ENCODE results near the gene NRTN. TPM values are rescaled to one million over a fixed set of nuclear protein-coding genes. Genes with fewer than 3 reads are reported as not detected.
A peak's percentile ranks its signal among the peaks of the same experiment; 100 is the strongest.

NRTN gene
- total and polyA plus RNA-seq, 7 experiments from 2014 or later: 0.19 to 1.0 (median 0.66) TPM; not detected in 1

- Mint-ChIP-seq H3K4me3 (peak overlapping the region in 9 of 10 donors; percentile 16 to 95 (median 58)), H3K36me3 (no peaks in the 10 kb centered on the region), H3K27ac (peak overlapping the region in 4 of 9 donors; percentile 37 to 77 (median 51)), H3K27me3 (peaks cover 0 to 10% (median 0%) of the 10 kb centered on the region in 5 donors), H3K4me1 (peaks cover 5 to 19% (median 10%) of the 10 kb centered on the region in 7 donors), H3K9me3 (peaks cover 0 to 1% (median 0%) of the 10 kb centered on the region in 11 donors)
- ChIA-PET CTCF (interaction anchor here (1.3 kb wide), 1 partner anchor 9 kb away, joined by 4 read pairs; the partner anchor contains the start of gene FUT6), POLR2A (interaction anchor here (2.6 to 3.5 kb wide), 3 partner anchors 26 to 74 kb away, joined by 22 to 43 read pairs (median 26); partner anchors contain the start of genes DUS3L, NDUFA11, NRTN and VMAC)
- ATAC-seq: no peak
- no peak for DNase-seq
- H3K36me3 ChIP-seq (ENCODE audit: control insufficient read depth in 2 of 3, insufficient read depth in 3 of 3, low read length in 3 of 3): no peaks in the 10 kb centered on the region
- no peak overlapping the region for H3K4me3 ChIP-seq (ENCODE audit: low read length)
- peaks cover 10 to 17% of the 10 kb centered on the region in 2 donors for H3K4me1 ChIP-seq (ENCODE audit: control insufficient read depth in 2 of 2, insufficient read depth in 2 of 2, low read length in 2 of 2)
- intact Hi-C loops (cut with micrococcal nuclease): loop anchor here in 1 of 2 donors (2.0 to 5.0 kb wide), 2 partner anchors 133 to 533 kb away; partner anchors contain the start of gene CLPP
- no peaks in the 10 kb centered on the region for H3K9me3 ChIP-seq (ENCODE audit: control insufficient read depth in 2 of 3, low read length in 3 of 3)
- H3K27ac ChIP-seq (ENCODE audit: low read depth, low read length): no peak overlapping the region
- no peaks in the 10 kb centered on the region for H3K27me3 ChIP-seq (ENCODE audit: control insufficient read depth in 2 of 2, insufficient read depth in 2 of 2, low read length in 2 of 2)
Measured at GRCh38 chr19:5829567-5830310, 24.9 kb downstream of the NRTN start.

DNA sequence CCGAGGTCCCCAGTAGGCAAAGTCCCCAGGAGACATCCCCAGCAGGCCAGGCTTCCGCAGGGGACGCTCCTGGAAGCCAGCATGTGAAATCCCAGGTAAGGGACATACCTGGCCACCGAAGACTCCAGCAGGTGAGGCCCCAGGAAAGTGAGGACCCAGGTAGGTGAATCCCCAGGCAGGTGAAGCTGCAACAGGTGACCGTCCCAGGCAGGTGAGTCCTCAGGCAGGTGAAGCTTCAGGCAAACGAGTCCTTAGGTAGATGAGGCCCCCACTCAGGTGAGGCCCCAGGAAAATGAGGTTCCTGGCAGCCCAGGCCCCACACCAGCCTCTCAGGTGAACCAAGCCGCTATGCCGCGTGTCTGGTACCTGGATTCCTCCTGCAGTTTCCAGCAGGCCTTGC, 26.3 kb downstream of the NRTN start:
- Histone ChIP-seq H3K4me1 (ENCODE audit: control insufficient read depth in 2 of 2, insufficient read depth in 2 of 2, low read length in 2 of 2) (peaks cover 10 to 17% of the 10 kb centered on the region in 2 donors), H3K36me3 (ENCODE audit: control insufficient read depth in 2 of 3, insufficient read depth in 3 of 3, low read length in 3 of 3) (no peaks in the 10 kb centered on the region), H3K27me3 (ENCODE audit: control insufficient read depth in 2 of 2, insufficient read depth in 2 of 2, low read length in 2 of 2) (no peaks in the 10 kb centered on the region), H3K4me3 (ENCODE audit: low read length) (no peak overlapping the region), H3K9me3 (ENCODE audit: control insufficient read depth in 2 of 3, low read length in 3 of 3) (no peaks in the 10 kb centered on the region), H3K27ac (ENCODE audit: low read depth, low read length) (no peak overlapping the region)
- Mint-ChIP-seq H3K4me1 (peaks cover 5 to 19% (median 10%) of the 10 kb centered on the region in 7 donors), H3K27ac (no peak overlapping the region), H3K36me3 (no peaks in the 10 kb centered on the region), H3K4me3 (peak overlapping the region in 1 of 10 donors; percentile 7), H3K9me3 (peaks cover 0 to 1% (median 0%) of the 10 kb centered on the region in 11 donors), H3K27me3 (peaks cover 0 to 10% (median 0%) of the 10 kb centered on the region in 5 donors)
- ChIA-PET CTCF (no interaction called here), POLR2A (no interaction called here)
- ATAC-seq (no peak), DNase-seq (no peak)
- intact Hi-C loops (cut with micrococcal nuclease): no loop called here

- POLR2A ChIA-PET: no interaction called here
- H3K4me1 Mint-ChIP-seq: peaks cover 3 to 14% (median 6%) of the 10 kb centered on the region in 7 donors
- Histone ChIP-seq H3K27me3 (ENCODE audit: control insufficient read depth in 2 of 2, insufficient read depth in 2 of 2, low read length in 2 of 2) (no peaks in the 10 kb centered on the region), H3K36me3 (ENCODE audit: control insufficient read depth in 2 of 3, insufficient read depth in 3 of 3, low read length in 3 of 3) (no peaks in the 10 kb centered on the region), H3K4me3 (ENCODE audit: low read length) (no peak overlapping the region), H3K4me1 (ENCODE audit: control insufficient read depth in 2 of 2, insufficient read depth in 2 of 2, low read length in 2 of 2) (peaks cover 10 to 11% of the 10 kb centered on the region in 2 donors), H3K9me3 (ENCODE audit: control insufficient read depth in 2 of 3, low read length in 3 of 3) (no peaks in the 10 kb centered on the region), H3K27ac (ENCODE audit: low read depth, low read length) (no peak overlapping the region)
- intact Hi-C loops (cut with micrococcal nuclease): no loop called here
- peak overlapping the region in 1 of 9 donors; percentile 58 for H3K27ac Mint-ChIP-seq
- CTCF ChIA-PET: no interaction called here
- DNase-seq (no peak), ATAC-seq (no peak)
- no peak overlapping the region for H3K4me3 Mint-ChIP-seq
- H3K9me3 Mint-ChIP-seq: peaks cover 0 to under 1% (median 0%) of the 10 kb centered on the region in 11 donors
- H3K36me3 Mint-ChIP-seq: no peaks in the 10 kb centered on the region
- peaks cover 0 to 10% (median 0%) of the 10 kb centered on the region in 5 donors for H3K27me3 Mint-ChIP-seq
Measured at GRCh38 chr19:5832061-5832460, 27.2 kb downstream of the NRTN start.

DNA sequence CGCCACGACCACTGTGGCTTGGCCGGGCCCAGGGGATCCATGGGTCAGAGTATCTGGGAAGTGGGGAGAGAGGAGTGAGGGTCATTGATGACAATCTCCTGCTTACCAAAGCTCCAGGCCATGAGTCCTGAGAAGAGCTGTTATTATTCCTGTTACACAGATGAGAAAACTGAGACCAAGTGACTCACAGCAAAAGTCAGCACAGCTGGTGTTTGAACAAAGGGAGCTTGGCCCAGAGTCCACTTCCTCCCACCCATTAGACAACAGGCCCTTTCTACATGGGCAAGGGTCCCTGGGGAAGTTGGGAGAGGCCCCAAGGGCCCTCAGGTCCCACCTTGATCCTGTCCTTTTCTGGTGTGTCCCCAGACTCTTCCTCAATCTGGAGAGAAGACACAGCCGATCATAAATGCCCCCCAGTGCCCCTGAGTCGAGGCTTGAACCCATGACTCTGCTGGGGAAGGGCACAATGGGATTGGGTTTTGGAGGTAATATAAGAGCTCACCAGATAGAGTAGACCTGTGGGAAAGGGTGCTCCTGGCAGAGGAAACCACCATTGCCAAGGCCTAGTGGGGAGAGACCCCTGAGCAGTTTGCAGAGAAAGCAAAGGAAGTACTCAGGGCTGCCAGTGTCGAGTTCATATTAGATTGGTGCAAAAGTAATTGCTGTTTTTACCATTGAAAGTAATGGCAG, 27.8 kb downstream of the NRTN start:
- no peak overlapping the region for H3K4me3 ChIP-seq (ENCODE audit: low read length)
- no peak overlapping the region for H3K27ac ChIP-seq (ENCODE audit: low read depth, low read length)
- peaks cover 0 to 10% (median 3%) of the 10 kb centered on the region in 7 donors for H3K4me1 Mint-ChIP-seq
- no peaks in the 10 kb centered on the region for H3K9me3 ChIP-seq (ENCODE audit: control insufficient read depth in 2 of 3, low read length in 3 of 3)
- H3K4me1 ChIP-seq (ENCODE audit: control insufficient read depth in 2 of 2, insufficient read depth in 2 of 2, low read length in 2 of 2): peaks cover 6 to 10% of the 10 kb centered on the region in 2 donors
- H3K36me3 ChIP-seq (ENCODE audit: control insufficient read depth in 2 of 3, insufficient read depth in 3 of 3, low read length in 3 of 3): no peaks in the 10 kb centered on the region
- H3K4me3 Mint-ChIP-seq: no peak overlapping the region
- no peak for ATAC-seq
- ChIA-PET POLR2A (no interaction called here), CTCF (no interaction called here)
- H3K27me3 Mint-ChIP-seq: peaks cover 0 to 9% (median 0%) of the 10 kb centered on the region in 5 donors
- peak overlapping the region in 1 of 9 donors; percentile 58 for H3K27ac Mint-ChIP-seq
- intact Hi-C loops (cut with micrococcal nuclease): no loop called here
- no peaks in the 10 kb centered on the region for H3K27me3 ChIP-seq (ENCODE audit: control insufficient read depth in 2 of 2, insufficient read depth in 2 of 2, low read length in 2 of 2)
- no peak for DNase-seq
- H3K36me3 Mint-ChIP-seq: no peaks in the 10 kb centered on the region
- no peaks in the 10 kb centered on the region for H3K9me3 Mint-ChIP-seq

- no peaks in the 10 kb centered on the region for H3K4me1 ChIP-seq (ENCODE audit: control insufficient read depth in 2 of 2, insufficient read depth in 2 of 2, low read length in 2 of 2)
- no peak overlapping the region for H3K4me3 ChIP-seq (ENCODE audit: low read length)
- intact Hi-C loops (cut with micrococcal nuclease): no loop called here
- no peaks in the 10 kb centered on the region for H3K36me3 ChIP-seq (ENCODE audit: control insufficient read depth in 2 of 3, insufficient read depth in 3 of 3, low read length in 3 of 3)
- no peak for DNase-seq
- H3K9me3 Mint-ChIP-seq: no peaks in the 10 kb centered on the region
- POLR2A ChIA-PET: interaction anchor here (0.7 kb wide), 1 partner anchor 25 kb away, joined by 4 read pairs; no protein-coding TSS in a partner anchor
- H3K27me3 Mint-ChIP-seq: peaks cover 0 to 9% (median 7%) of the 10 kb centered on the region in 5 donors
- H3K27ac Mint-ChIP-seq: no peak overlapping the region
- H3K4me3 Mint-ChIP-seq: peak overlapping the region in 1 of 10 donors; percentile 27
- no peak for ATAC-seq
- peaks cover 0 to 12% (median 0%) of the 10 kb centered on the region in 7 donors for H3K4me1 Mint-ChIP-seq
- H3K27ac ChIP-seq (ENCODE audit: low read depth, low read length): no peak overlapping the region
- H3K27me3 ChIP-seq (ENCODE audit: control insufficient read depth in 2 of 2, insufficient read depth in 2 of 2, low read length in 2 of 2): no peaks in the 10 kb centered on the region
- CTCF ChIA-PET: no interaction called here
- H3K36me3 Mint-ChIP-seq: no peaks in the 10 kb centered on the region
- H3K9me3 ChIP-seq (ENCODE audit: control insufficient read depth in 2 of 3, low read length in 3 of 3): no peaks in the 10 kb centered on the region
Measured at GRCh38 chr19:5837761-5838352, 33.0 kb downstream of the NRTN start.

GRCh38 chr19:5838353-5839064, 33.6 kb downstream of the NRTN start:
- no peak for ATAC-seq
- Histone ChIP-seq H3K36me3 (ENCODE audit: control insufficient read depth in 2 of 3, insufficient read depth in 3 of 3, low read length in 3 of 3) (no peaks in the 10 kb centered on the region), H3K9me3 (ENCODE audit: control insufficient read depth in 2 of 3, low read length in 3 of 3) (no peaks in the 10 kb centered on the region), H3K4me3 (ENCODE audit: low read length) (no peak overlapping the region), H3K27me3 (ENCODE audit: control insufficient read depth in 2 of 2, insufficient read depth in 2 of 2, low read length in 2 of 2) (no peaks in the 10 kb centered on the region), H3K4me1 (ENCODE audit: control insufficient read depth in 2 of 2, insufficient read depth in 2 of 2, low read length in 2 of 2) (no peaks in the 10 kb centered on the region), H3K27ac (ENCODE audit: low read depth, low read length) (no peak overlapping the region)
- Mint-ChIP-seq H3K27me3 (peaks cover 0 to 9% (median 7%) of the 10 kb centered on the region in 5 donors), H3K4me3 (peak overlapping the region in 2 of 10 donors; percentile 23 to 30), H3K27ac (no peak overlapping the region), H3K4me1 (peaks cover 0 to 12% (median 0%) of the 10 kb centered on the region in 7 donors), H3K36me3 (no peaks in the 10 kb centered on the region), H3K9me3 (no peaks in the 10 kb centered on the region)
- no peak for DNase-seq
- ChIA-PET POLR2A (interaction anchor here (0.7 kb wide), 1 partner anchor 24 kb away, joined by 4 read pairs; no protein-coding TSS in a partner anchor), CTCF (interaction anchor here (1.4 kb wide), 1 partner anchor 10 kb away, joined by 4 read pairs; no protein-coding TSS in a partner anchor)
- intact Hi-C loops (cut with micrococcal nuclease): no loop called here
